SK-N-SH (cell line): Measurements from ENCODE around the gene ZFHX3. TPM values are rescaled to one million over a fixed set of nuclear protein-coding genes. Genes with fewer than 3 reads are reported as not detected.

Experiments
- CTCF ChIA-PET: fragments of 300-600, 350-600 bp; formaldehyde crosslinking; extraction: SDS; loops from one replicate; lab custom pipeline; 2021; lab: Yijun Ruan, JAX
- POLR2A ChIA-PET: fragments of 350-600 bp; sonication (Branson Sonifier 250); formaldehyde crosslinking; extraction: SDS; loops from one replicate; lab custom pipeline; 2020; ENCODE audit warnings: antibody characterized with exemption, inconsistent platforms; lab: Yijun Ruan, JAX
- DNase-seq: peaks from one replicate; pipeline ENCODE4 v3.0.0; 2012
- H2AFZ ChIP-seq: fragments of 200-600 bp; sonication (generic); 2 replicates; pipeline ENCODE4 v1.8.1; 2016; ENCODE audit warnings: antibody characterized with exemption, mild to moderate bottlenecking, low read depth
- H3F3A ChIP-seq: fragments of 200-600 bp; sonication (generic); replicated peaks from 2 replicates; pipeline ENCODE3; 2016; ENCODE audit warnings: antibody characterized with exemption, mild to moderate bottlenecking; ENCODE audit not compliant: insufficient read depth
- H3K27ac ChIP-seq, 2 experiments: fragments of 200-500 bp in 1 of 2; fragments of 200-600 bp in 1 of 2; sonication (Bioruptor generic) in 1 of 2; sonication (generic), shearing (Covaris generic) in 1 of 2; 2 replicates each; pipeline versions ENCODE4 v1.5.1 to v1.6.1; 2014 to 2016; ENCODE audit warnings: low read depth in 2 of 2, inconsistent platforms in 1 of 2, low read length in 1 of 2, mild to moderate bottlenecking in 1 of 2, mixed read lengths in 1 of 2
- H3K27me3 ChIP-seq: fragments of 200-600 bp; sonication (generic), shearing (Covaris generic); 2 replicates; pipeline ENCODE4 v1.6.1; 2016; ENCODE audit warnings: mixed run types; ENCODE audit not compliant: insufficient read depth
- H3K36me3 ChIP-seq, 2 experiments: fragments of 200-500 bp in 1 of 2; fragments of 200-600 bp in 1 of 2; sonication (Bioruptor generic) in 1 of 2; sonication (generic) in 1 of 2; replicated peaks in 1 of 2; 2 replicates each; pipeline versions ENCODE3 to v1.5.1; 2014 to 2016; ENCODE audit warnings: low read length in 1 of 2, mild to moderate bottlenecking in 1 of 2; ENCODE audit not compliant: insufficient read depth in 2 of 2, control insufficient read depth in 1 of 2
- H3K4me1 ChIP-seq, 2 experiments: fragments of 200-500 bp in 1 of 2; fragments of 200-600 bp in 1 of 2; sonication (Bioruptor generic) in 1 of 2; sonication (generic), shearing (Covaris generic) in 1 of 2; 2 replicates each; pipeline versions ENCODE4 v1.5.1 to v1.6.1; 2014 to 2016; ENCODE audit warnings: low read depth in 1 of 2, low read length in 1 of 2, mixed run types in 1 of 2; ENCODE audit not compliant: insufficient read depth in 2 of 2, control insufficient read depth in 1 of 2
- H3K4me2 ChIP-seq: fragments of 200-600 bp; sonication (generic), shearing (Covaris generic); 2 replicates; pipeline ENCODE4 v1.6.1; 2017; ENCODE audit warnings: mixed run types
- H3K4me3 ChIP-seq, 2 experiments: fragments of 200-500 bp in 1 of 2; fragments of 200-600 bp in 1 of 2; sonication (Bioruptor generic) in 1 of 2; sonication (generic), shearing (Covaris generic) in 1 of 2; 2 replicates each; pipeline versions ENCODE4 v1.5.1 to v1.8.1; 2014 to 2016; ENCODE audit warnings: low read depth in 2 of 2, inconsistent platforms in 1 of 2, low read length in 1 of 2, mild to moderate bottlenecking in 1 of 2, mixed read lengths in 1 of 2, moderate library complexity in 1 of 2
- H3K79me2 ChIP-seq: fragments of 200-600 bp; sonication (generic); 2 replicates; pipeline ENCODE4 v1.8.1; 2017; ENCODE audit warnings: mild to moderate bottlenecking; ENCODE audit not compliant: insufficient read depth
- H3K9ac ChIP-seq: fragments of 200-600 bp; sonication (generic); 2 replicates; pipeline ENCODE4 v1.6.1; 2017; ENCODE audit warnings: mixed run types
- H3K9me2 ChIP-seq: fragments of 200-600 bp; sonication (generic); 2 replicates; pipeline ENCODE4 v1.6.1; 2017; ENCODE audit warnings: mixed run types
- H3K9me3 ChIP-seq: fragments of 200-600 bp; sonication (generic); 2 replicates; pipeline ENCODE4 v1.6.1; 2017; ENCODE audit warnings: mixed run types, mild to moderate bottlenecking, moderate library complexity
- H4K20me1 ChIP-seq: fragments of 200-600 bp; sonication (generic); 2 replicates; pipeline ENCODE4 v1.6.1; 2017; ENCODE audit warnings: mild to moderate bottlenecking, mixed run types; ENCODE audit not compliant: insufficient read depth
- ELF1 ChIP-seq: IDR thresholded peaks from 2 replicates; pipeline ENCODE4 v1.4.0; 2012
- EZH2phosphoT487 ChIP-seq: fragments of 200-600 bp; sonication (generic); IDR thresholded peaks from 2 replicates; pipeline ENCODE4 v1.6.1; 2017; ENCODE audit warnings: low read depth, mixed run types, mild to moderate bottlenecking, antibody characterized with exemption, moderate library complexity, borderline replicate concordance
- FOSL2 ChIP-seq: IDR thresholded peaks from 2 replicates; pipeline ENCODE4 v1.4.0; 2012; ENCODE audit warnings: low read depth, mild to moderate bottlenecking, moderate library complexity, borderline replicate concordance
- GABPA ChIP-seq: IDR thresholded peaks from 2 replicates; pipeline ENCODE4 v1.4.0; 2012; ENCODE audit warnings: low read depth, mild to moderate bottlenecking
- GATA2 ChIP-seq: sonication (generic); formaldehyde crosslinking; IDR thresholded peaks from 2 replicates; pipeline ENCODE4 v1.5.0; 2020; ENCODE audit warnings: mild to moderate bottlenecking, missing genetic modification reagents
- JUND ChIP-seq: IDR thresholded peaks from 2 replicates; pipeline ENCODE4 v1.4.0; 2012
- RAD21 ChIP-seq: IDR thresholded peaks from 2 replicates; pipeline ENCODE4 v1.6.1; 2012; ENCODE audit warnings: mild to moderate bottlenecking, low read length
- RCOR1 ChIP-seq: fragments of 150-350 bp; IDR thresholded peaks from 2 replicates; pipeline ENCODE4 v1.6.1; 2017; ENCODE audit warnings: antibody characterized with exemption, low read length
- WGBS: methylation state at CpG from one replicate; pipeline ENCODE4 v1.1.6; 2017; ENCODE audit warnings: low lambda C conversion rate; 5-methylcytosine and 5-hydroxymethylcytosine counted together
- polyA plus RNA-seq, 3 experiments: library from polyadenylated mRNA; depleted of rRNA; stranded (reverse); fragments of >200 nt; gene quantifications; 2 replicates each; pipeline ENCODE4 v1.2.3, GENCODE V29; 2012
- TF ChIP-seq, protein P1 (sequence below): fragments of 150-350 bp; IDR thresholded peaks from 2 replicates; pipeline ENCODE4 v1.6.1; 2016; ENCODE audit warnings: mild to moderate bottlenecking, low read depth, low read length
- TF ChIP-seq, protein P2 (sequence below): fragments of 200-600 bp; sonication (generic); IDR thresholded peaks from 2 replicates; pipeline ENCODE4 v1.6.1; 2017; ENCODE audit warnings: antibody characterized with exemption, mild to moderate bottlenecking, moderate library complexity

ZFHX3 gene
- polyA plus RNA-seq, 1 of the 3 experiments (the other 2 are of a cell fraction): 2.0 TPM

DNA sequence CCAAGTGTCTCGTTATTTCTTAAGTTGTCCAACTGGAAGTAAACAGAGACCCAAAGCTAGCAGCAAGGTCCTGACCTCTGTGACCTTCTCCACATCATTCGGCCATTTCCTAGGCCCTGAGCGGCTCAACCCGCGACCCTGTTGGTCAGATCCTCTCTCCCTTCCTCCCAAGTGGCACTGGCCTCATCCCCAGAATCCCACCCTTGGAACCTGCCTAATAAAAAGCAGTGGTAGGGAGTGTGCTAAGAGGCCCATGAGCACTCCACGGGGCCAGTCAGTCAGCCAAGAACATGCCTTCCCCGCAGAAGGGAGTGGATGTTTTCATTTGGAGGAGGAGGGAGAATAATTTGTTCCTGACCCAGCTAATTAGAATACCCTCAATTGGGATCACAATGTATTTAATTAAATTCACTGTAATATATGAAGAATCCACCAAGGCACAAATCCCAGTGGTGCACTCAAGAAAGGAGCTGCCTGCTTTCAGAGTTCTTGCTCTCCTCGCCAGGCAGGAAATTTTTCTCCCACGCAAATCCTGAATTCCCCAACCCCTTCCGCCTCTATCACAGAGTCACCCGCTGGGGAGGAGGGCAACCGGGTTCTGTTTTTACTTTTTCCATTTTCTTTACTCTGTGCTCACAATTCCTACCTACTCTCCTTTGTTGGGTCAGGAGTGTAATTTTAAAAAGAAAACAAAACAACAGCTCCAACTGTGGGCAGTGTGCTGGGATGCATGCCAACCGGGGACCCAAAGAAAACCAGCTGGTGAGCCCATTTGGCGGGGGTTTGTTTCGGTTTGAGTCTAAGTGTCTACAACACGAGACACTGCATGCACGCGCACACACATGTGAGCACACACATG, 153.4 kb downstream of the ZFHX3 start:
- ChIA-PET POLR2A (no interaction called here), CTCF (interaction anchor here (0.6 to 1.4 kb wide), 3 partner anchors 8 to 62 kb away, joined by 3 to 8 read pairs (median 3); no protein-coding TSS in a partner anchor)
- Histone ChIP-seq H3K79me2 (peaks cover 60% of the 10 kb centered on the region), H3F3A (no peaks in the 10 kb centered on the region), H3K9me2 (no peaks in the 10 kb centered on the region), H3K27ac (no peak overlapping the region), H2AFZ (no peak overlapping the region), H3K27me3 (no peaks in the 10 kb centered on the region), H3K4me1 (peaks cover 0 to 8% of the 10 kb centered on the region in 2 experiments; a peak in 2 of 4 replicates), H3K9ac (no peak overlapping the region), H3K9me3 (no peaks in the 10 kb centered on the region), H3K4me3 (no peak overlapping the region), H4K20me1 (peaks cover 20% of the 10 kb centered on the region; the same call in 1 of the 2 replicates)
- DNase-seq: no peak
- WGBS: 94% methylated on average over 18 of the region's 18 CpGs
- TF ChIP-seq RCOR1: no peak
- TF ChIP-seq, protein P1, sequence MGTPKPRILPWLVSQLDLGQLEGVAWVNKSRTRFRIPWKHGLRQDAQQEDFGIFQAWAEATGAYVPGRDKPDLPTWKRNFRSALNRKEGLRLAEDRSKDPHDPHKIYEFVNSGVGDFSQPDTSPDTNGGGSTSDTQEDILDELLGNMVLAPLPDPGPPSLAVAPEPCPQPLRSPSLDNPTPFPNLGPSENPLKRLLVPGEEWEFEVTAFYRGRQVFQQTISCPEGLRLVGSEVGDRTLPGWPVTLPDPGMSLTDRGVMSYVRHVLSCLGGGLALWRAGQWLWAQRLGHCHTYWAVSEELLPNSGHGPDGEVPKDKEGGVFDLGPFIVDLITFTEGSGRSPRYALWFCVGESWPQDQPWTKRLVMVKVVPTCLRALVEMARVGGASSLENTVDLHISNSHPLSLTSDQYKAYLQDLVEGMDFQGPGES: no peak
- TF ChIP-seq JUND: no peak
- TF ChIP-seq, all 33 proteins: peak for 0
- Histone ChIP-seq H3K36me3 (peaks cover under 1 to 8% of the 10 kb centered on the region in 2 experiments), H3K4me2 (no peak overlapping the region)

DNA sequence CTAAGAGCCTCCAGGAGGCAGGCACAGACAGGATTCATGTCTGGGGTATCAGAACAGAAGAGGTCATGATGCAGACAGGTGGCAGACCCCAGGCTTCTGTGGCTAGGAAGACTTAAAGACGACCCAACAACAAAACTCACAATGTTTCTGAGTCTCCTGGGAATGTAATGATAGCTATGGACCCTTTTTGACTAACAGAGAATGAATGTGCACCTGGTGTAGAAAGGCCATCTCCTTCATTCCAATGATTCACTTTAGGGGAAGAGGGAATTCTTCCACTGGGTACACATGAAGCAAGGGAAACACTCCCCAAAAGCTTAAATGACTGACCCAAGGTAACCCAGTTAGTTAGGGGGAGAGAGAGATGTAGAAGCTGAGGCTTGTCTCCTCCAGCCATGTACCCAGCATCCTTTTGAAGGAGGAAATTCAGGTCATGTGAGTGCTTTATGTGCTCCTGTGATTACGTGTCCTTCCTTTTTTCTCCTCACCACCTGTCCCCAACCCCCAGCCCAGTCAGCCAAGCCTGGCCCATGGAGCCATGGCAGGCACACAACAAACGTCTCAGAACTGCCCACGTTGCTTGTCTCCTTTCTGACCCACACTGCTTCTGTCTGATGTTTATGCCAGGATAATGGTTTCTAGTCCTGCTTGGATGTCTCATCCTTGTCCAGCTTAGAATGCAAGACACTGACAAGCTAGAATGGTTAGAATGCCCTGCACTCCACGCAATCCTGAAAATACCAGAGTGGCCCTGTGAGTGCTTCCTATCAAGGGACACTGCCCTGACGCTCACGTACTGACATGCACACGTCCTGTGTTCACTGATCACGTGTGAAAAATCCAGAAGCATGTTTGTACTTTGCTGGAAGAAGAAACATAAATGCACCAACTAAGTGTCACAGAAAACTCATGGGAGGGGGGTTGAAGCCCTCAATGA, 156.4 kb downstream of the ZFHX3 start:
- Histone ChIP-seq H4K20me1 (peaks cover 13% of the 10 kb centered on the region; the same call in 1 of the 2 replicates), H3K4me3 (no peak overlapping the region), H3K36me3 (peaks cover 19 to 30% of the 10 kb centered on the region in 2 experiments), H3K27ac (no peak overlapping the region), H3K9me2 (no peaks in the 10 kb centered on the region), H3K9me3 (no peaks in the 10 kb centered on the region), H3K27me3 (no peaks in the 10 kb centered on the region), H3K4me1 (peaks cover 0 to 8% of the 10 kb centered on the region in 2 experiments; a peak in 2 of 4 replicates), H3K4me2 (no peak overlapping the region), H3F3A (no peaks in the 10 kb centered on the region), H3K79me2 (peaks cover 43% of the 10 kb centered on the region), H2AFZ (no peak overlapping the region), H3K9ac (no peak overlapping the region)
- 83% methylated on average over 9 of the region's 9 CpGs for WGBS
- DNase-seq: no peak
- TF ChIP-seq RAD21: no peak
- TF ChIP-seq RCOR1: no peak
- no peak for TF ChIP-seq ELF1
- no peak for TF ChIP-seq GATA2
- TF ChIP-seq EZH2phosphoT487: no peak
- no peak for TF ChIP-seq FOSL2
- TF ChIP-seq, protein P2, sequence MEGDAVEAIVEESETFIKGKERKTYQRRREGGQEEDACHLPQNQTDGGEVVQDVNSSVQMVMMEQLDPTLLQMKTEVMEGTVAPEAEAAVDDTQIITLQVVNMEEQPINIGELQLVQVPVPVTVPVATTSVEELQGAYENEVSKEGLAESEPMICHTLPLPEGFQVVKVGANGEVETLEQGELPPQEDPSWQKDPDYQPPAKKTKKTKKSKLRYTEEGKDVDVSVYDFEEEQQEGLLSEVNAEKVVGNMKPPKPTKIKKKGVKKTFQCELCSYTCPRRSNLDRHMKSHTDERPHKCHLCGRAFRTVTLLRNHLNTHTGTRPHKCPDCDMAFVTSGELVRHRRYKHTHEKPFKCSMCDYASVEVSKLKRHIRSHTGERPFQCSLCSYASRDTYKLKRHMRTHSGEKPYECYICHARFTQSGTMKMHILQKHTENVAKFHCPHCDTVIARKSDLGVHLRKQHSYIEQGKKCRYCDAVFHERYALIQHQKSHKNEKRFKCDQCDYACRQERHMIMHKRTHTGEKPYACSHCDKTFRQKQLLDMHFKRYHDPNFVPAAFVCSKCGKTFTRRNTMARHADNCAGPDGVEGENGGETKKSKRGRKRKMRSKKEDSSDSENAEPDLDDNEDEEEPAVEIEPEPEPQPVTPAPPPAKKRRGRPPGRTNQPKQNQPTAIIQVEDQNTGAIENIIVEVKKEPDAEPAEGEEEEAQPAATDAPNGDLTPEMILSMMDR: no peak
- no peak for TF ChIP-seq GABPA
- CTCF ChIA-PET: no interaction called here
- POLR2A ChIA-PET: interaction anchor here (0.7 kb wide), 1 partner anchor 31 kb away, joined by 4 read pairs; no protein-coding TSS in a partner anchor
